NCI-H1417 treated with DMSO at 0.1 percent for 48 hours (cell line): ENCODE results near the gene NBEA.

ENCODE experiments used
- DNase-seq: peaks from one replicate; lab custom pipeline; 2025; lab: John Stamatoyannopoulos, UW

Gene NBEA

GRCh38 chr13:35712907-35713761, 771.1 kb downstream of the NBEA start:
- DNase-seq = no peak

- DNase-seq = no peak
Observed at GRCh38 chr13:35714121-35714520, 772.1 kb downstream of the NBEA start.

- no peak for DNase-seq
Observed at GRCh38 chr13:35714588-35715377, 772.7 kb downstream of the NBEA start.

DNA sequence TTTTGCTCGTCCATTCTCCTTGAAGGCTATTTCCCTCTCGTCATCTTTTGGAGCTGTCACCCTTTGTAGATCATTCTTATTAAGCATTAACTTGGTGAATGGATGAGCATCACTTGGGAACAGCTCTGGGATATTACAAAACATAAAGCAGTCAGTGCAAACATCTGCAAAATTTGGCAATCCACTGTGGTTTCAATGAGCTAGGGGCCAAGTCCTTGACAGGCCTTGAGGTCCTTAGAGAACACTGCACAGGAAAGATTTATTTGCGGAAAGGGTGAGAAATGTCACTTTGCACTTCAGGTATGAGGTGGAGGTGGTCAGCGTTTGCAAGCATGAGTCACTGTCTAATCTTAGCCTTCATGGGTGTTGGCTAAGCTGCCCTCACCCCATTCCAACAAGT, 774.1 kb downstream of the NBEA start:
- DNase-seq = no peak

DNA sequence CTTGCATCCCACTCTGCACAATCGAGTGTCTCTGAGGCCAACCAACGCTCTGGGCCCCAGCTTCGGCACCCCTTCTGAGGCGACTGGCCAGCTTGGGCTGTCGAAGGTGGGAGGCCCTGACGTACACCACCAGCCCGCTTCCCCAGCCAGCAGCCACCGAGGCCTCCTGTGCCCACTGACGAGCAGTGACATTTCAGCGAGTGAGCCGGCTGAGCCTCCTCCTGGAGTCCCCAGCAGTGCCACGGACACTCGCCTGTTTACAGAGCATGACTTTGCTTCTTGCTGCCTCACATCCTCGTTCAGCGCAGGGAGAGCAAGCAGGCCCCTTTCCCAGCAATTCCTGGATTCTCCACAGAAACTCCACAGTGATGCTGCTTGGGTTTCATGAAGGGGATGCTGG, 774.7 kb downstream of the NBEA start:
- no peak for DNase-seq

GRCh38 chr13:35718084-35718483, 776.0 kb downstream of the NBEA start:
- no peak for DNase-seq

GRCh38 chr13:35720290-35720689, 778.2 kb downstream of the NBEA start:
- no peak for DNase-seq

- no peak for DNase-seq
Observed at GRCh38 chr13:35720690-35721554, 778.9 kb downstream of the NBEA start.
